Keratinocyte (primary cell): ENCODE data around the gene LSM11. TPM values are rescaled to one million over a fixed set of nuclear protein-coding genes. Genes with fewer than 3 reads are reported as not detected.

Experiments used
- DNase-seq: peaks from one replicate; pipeline ENCODE4 v3.0.0-alpha.2; 2011; ENCODE audit warnings: low read depth, missing footprints, low spot score
- FAIRE-seq: peaks from 2 replicates; lab custom pipeline; 2011; peaks lifted over from hg19 to GRCh38; lab: Jason Lieb, UNC
- H2AFZ ChIP-seq: 2 replicates; pipeline ENCODE4 v1.6.0; 2012; ENCODE audit warnings: low read length, control low read depth, inconsistent platforms; ENCODE audit not compliant: control insufficient read depth
- H3K27ac ChIP-seq: 2 replicates; pipeline ENCODE4 v1.5.1; 2011; ENCODE audit warnings: low read length; ENCODE audit not compliant: control insufficient read depth, insufficient read depth
- H3K27me3 ChIP-seq: 3 replicates; pipeline ENCODE4 v1.6.0; 2011; ENCODE audit warnings: low read length; ENCODE audit not compliant: control insufficient read depth, insufficient read depth; ENCODE audit errors: extremely low read depth
- H3K36me3 ChIP-seq, 2 experiments: 2 replicates in 1 of 2; 3 replicates in 1 of 2; pipeline ENCODE4 v1.5.1; 2011; ENCODE audit warnings: low read length in 2 of 2, mild to moderate bottlenecking in 1 of 2; ENCODE audit not compliant: control insufficient read depth in 2 of 2, insufficient read depth in 2 of 2; ENCODE audit errors: extremely low read depth in 1 of 2
- H3K4me1 ChIP-seq: 3 replicates; pipeline ENCODE4 v1.5.1; 2011; ENCODE audit warnings: low read length; ENCODE audit not compliant: control insufficient read depth, insufficient read depth; ENCODE audit errors: extremely low read depth
- H3K4me2 ChIP-seq: 3 replicates; pipeline ENCODE4 v1.6.0; 2011; ENCODE audit warnings: low read depth, low read length; ENCODE audit not compliant: control insufficient read depth, insufficient read depth; ENCODE audit errors: extremely low read depth
- H3K4me3 ChIP-seq, 3 experiments: fragments of 200-600 bp in 1 of 3; sonication (generic) in 1 of 3; 2 replicates in 2 of 3; 3 replicates in 1 of 3; pipeline ENCODE4 v1.5.1; 2011 to 2016; ENCODE audit warnings: low read length in 3 of 3, mild to moderate bottlenecking in 3 of 3, control low read depth in 2 of 3, inconsistent platforms in 1 of 3, low read depth in 1 of 3, mixed read lengths in 1 of 3, mixed run types in 1 of 3, moderate library complexity in 1 of 3; ENCODE audit not compliant: control insufficient read depth in 2 of 3, insufficient read depth in 2 of 3; ENCODE audit errors: extremely low read depth in 1 of 3
- H3K79me2 ChIP-seq: 2 replicates; pipeline ENCODE4 v1.6.0; 2012; ENCODE audit warnings: low read length; ENCODE audit not compliant: control insufficient read depth, insufficient read depth
- H3K9ac ChIP-seq: 3 replicates; pipeline ENCODE4 v1.6.0; 2011; ENCODE audit warnings: low read length; ENCODE audit not compliant: control insufficient read depth, insufficient read depth; ENCODE audit errors: extremely low read depth
- H3K9me1 ChIP-seq: 3 replicates; pipeline ENCODE4 v1.6.0; 2011; ENCODE audit warnings: low read length; ENCODE audit not compliant: control insufficient read depth, insufficient read depth; ENCODE audit errors: extremely low read depth
- H3K9me3 ChIP-seq: 2 replicates; pipeline ENCODE4 v1.5.1; 2012; ENCODE audit warnings: low read depth, low read length; ENCODE audit not compliant: control insufficient read depth
- H4K20me1 ChIP-seq: 3 replicates; pipeline ENCODE4 v1.6.0; 2011; ENCODE audit warnings: low read length; ENCODE audit not compliant: control insufficient read depth, insufficient read depth; ENCODE audit errors: extremely low read depth
- EZH2 ChIP-seq: IDR thresholded peaks from one replicate; pipeline ENCODE4 v1.6.1; 2012; ENCODE audit warnings: inconsistent platforms, mild to moderate bottlenecking, low read length, moderate library complexity
- dilution Hi-C: fragments of 300-500 bp; cut with MboI; formaldehyde crosslinking; loops from one replicate; pipeline ENCODE4 v1.7.0; 2020; ENCODE audit warnings: low sequenced_read_pairs; ENCODE audit not compliant: extremely low pct_ligation_motif_present
- polyA plus RNA-seq, 5 experiments: library from polyadenylated mRNA; depleted of rRNA in 3 of 5; stranded (reverse) in 3 of 5; stranded (forward) in 1 of 5; unstranded in 1 of 5; fragments of >200 nt; gene quantifications; 1 replicate in 1 of 5; 2 replicates in 3 of 5; 3 replicates in 1 of 5; pipeline versions ENCODE4 v1.2.1 to v1.2.3, GENCODE V29; 2011 to 2012; ENCODE audit warnings: missing spikeins in 2 of 5, low read depth in 1 of 5, low replicate concordance in 1 of 5
- TF ChIP-seq, protein P1 (sequence below), 3 experiments: IDR thresholded peaks in 1 of 3; conservative IDR thresholded peaks in 1 of 3; optimal IDR thresholded peaks in 1 of 3; 2 replicates in 2 of 3; 3 replicates in 1 of 3; pipeline versions ENCODE3 to v1.5.1; 2011; ENCODE audit warnings: low read length in 3 of 3, mild to moderate bottlenecking in 3 of 3, moderate library complexity in 2 of 3, control low read depth in 1 of 3, inconsistent platforms in 1 of 3; ENCODE audit not compliant: insufficient read depth in 2 of 3; ENCODE audit errors: extremely low read depth in 1 of 3

The LSM11 gene
- polyA plus RNA-seq, 1 donor (not counting 4 experiments of a cell fraction or from before 2014, with no cell fraction given), result 2.7 TPM

DNA sequence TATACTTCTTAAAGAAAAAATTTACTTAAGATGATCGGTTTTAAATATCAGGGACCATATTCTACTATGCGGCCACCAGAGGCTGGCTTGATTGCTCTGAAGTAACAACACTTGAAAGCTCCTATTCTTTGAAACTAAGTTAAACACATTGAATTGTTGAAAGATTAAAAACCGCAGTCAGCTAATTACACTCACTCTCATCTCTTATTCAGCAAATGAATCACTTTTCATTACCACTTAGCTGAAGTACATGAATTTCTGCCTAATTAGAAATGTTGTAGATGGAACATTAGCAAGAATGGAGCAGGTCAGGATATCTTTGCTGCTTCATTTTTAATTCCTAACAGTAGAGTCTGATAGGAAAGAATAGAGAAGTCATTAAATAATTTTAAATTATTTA, 42.3 kb downstream of the LSM11 start:
- dilution Hi-C loops, result no loop called here

DNA sequence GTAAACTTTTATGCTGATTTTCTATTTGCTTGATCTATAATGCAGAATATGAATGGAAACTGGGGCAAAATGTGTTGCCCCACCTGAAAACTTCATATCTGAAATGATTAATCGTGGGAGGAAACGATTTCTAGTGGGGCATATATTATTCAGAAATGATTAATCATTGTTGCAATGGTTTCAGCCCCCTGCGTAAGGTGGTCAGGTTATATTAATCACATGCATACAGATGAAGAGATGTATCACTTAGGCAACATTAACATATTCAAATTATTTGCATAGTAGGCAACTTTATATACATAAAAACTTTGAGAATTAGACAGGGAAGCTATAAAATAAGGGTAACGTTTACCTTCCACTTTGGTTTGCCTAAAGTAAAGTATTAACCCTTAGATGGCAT, 49.8 kb downstream of the LSM11 start:
- TF ChIP-seq, protein P1, sequence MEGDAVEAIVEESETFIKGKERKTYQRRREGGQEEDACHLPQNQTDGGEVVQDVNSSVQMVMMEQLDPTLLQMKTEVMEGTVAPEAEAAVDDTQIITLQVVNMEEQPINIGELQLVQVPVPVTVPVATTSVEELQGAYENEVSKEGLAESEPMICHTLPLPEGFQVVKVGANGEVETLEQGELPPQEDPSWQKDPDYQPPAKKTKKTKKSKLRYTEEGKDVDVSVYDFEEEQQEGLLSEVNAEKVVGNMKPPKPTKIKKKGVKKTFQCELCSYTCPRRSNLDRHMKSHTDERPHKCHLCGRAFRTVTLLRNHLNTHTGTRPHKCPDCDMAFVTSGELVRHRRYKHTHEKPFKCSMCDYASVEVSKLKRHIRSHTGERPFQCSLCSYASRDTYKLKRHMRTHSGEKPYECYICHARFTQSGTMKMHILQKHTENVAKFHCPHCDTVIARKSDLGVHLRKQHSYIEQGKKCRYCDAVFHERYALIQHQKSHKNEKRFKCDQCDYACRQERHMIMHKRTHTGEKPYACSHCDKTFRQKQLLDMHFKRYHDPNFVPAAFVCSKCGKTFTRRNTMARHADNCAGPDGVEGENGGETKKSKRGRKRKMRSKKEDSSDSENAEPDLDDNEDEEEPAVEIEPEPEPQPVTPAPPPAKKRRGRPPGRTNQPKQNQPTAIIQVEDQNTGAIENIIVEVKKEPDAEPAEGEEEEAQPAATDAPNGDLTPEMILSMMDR (optimal IDR thresholded peaks at IDR 0.05 in 1 of 3, IDR thresholded peaks at IDR 0.05 in 1 of 3, conservative IDR thresholded peaks at IDR 0.05 in 1 of 3; ENCODE audit: extremely low read depth in 1 of 3, insufficient read depth in 2 of 3, low read length in 3 of 3), result no peak
- TF ChIP-seq EZH2, result no peak
- H3K27me3 ChIP-seq, result no peaks in the 10 kb centered on the region
- no peak overlapping the region for H3K27ac ChIP-seq
- H3K9me1 ChIP-seq, result no peaks in the 10 kb centered on the region
- no peak overlapping the region for H2AFZ ChIP-seq
- H3K79me2 ChIP-seq, result no peaks in the 10 kb centered on the region
- no peak overlapping the region for H3K9ac ChIP-seq
- no peaks in the 10 kb centered on the region for H4K20me1 ChIP-seq
- no peak overlapping the region for H3K4me2 ChIP-seq
- H3K4me1 ChIP-seq, result no peaks in the 10 kb centered on the region
- no peak for DNase-seq
- H3K9me3 ChIP-seq, result no peaks in the 10 kb centered on the region
- dilution Hi-C loops, result no loop called here
- FAIRE-seq, result no peak
- H3K36me3 ChIP-seq, result peaks cover 0 to 4% of the 10 kb centered on the region in 2 experiments
- H3K4me3 ChIP-seq, result no peak overlapping the region

More for the DNA sequence above, 42.3 kb downstream of the LSM11 start:
- Histone ChIP-seq H3K27ac (no peak overlapping the region), H4K20me1 (no peaks in the 10 kb centered on the region), H3K27me3 (no peaks in the 10 kb centered on the region), H3K9ac (no peak overlapping the region), H3K4me3 (no peak overlapping the region), H3K79me2 (no peaks in the 10 kb centered on the region), H3K4me1 (no peaks in the 10 kb centered on the region), H3K9me3 (no peaks in the 10 kb centered on the region), H3K9me1 (no peaks in the 10 kb centered on the region), H3K4me2 (no peak overlapping the region), H3K36me3 (peaks cover 6 to 14% of the 10 kb centered on the region in 2 experiments), H2AFZ (no peak overlapping the region)
- FAIRE-seq (no peak), DNase-seq (no peak)
- no peak for TF ChIP-seq EZH2
- TF ChIP-seq, protein P1 (optimal IDR thresholded peaks at IDR 0.05 in 1 of 3, IDR thresholded peaks at IDR 0.05 in 1 of 3, conservative IDR thresholded peaks at IDR 0.05 in 1 of 3; ENCODE audit: extremely low read depth in 1 of 3, insufficient read depth in 2 of 3, low read length in 3 of 3), result no peak
